ENCODE data around the gene GRK5.
A peak's percentile ranks its signal among the peaks of the same experiment; 100 is the strongest.

GRK5 gene

GRCh38 chr10:119451300-119451896 lies 244.0 kb downstream of the GRK5 start:
- H3K36me3 ChIP-seq: peaks cover 58 to 81% (median 79%) of the 10 kb centered on the region in 3 donors
- H3K4me1 ChIP-seq: peaks cover 0 to 27% (median 17%) of the 10 kb centered on the region in 4 donors
- TF ChIP-seq CTCF (IDR thresholded peaks at IDR 0.05): no peak
- H3K9me3 ChIP-seq: no peaks in the 10 kb centered on the region
- peak overlapping the region; percentile 85 to 87 for H3K27ac ChIP-seq
- no peak for DNase-seq
- intact Hi-C loops (cut with DNase I; ENCODE audit: low total_unique reads): no loop called here
- H3K27me3 ChIP-seq: no peaks in the 10 kb centered on the region
- no peak overlapping the region for H3K4me3 ChIP-seq

GRCh38 chr10:119452396-119452795 lies 245.0 kb downstream of the GRK5 start:
- H3K9me3 ChIP-seq: no peaks in the 10 kb centered on the region

GRCh38 chr10:119453313-119453712 lies 245.9 kb downstream of the GRK5 start:
- H3K36me3 ChIP-seq: peaks cover 47 to 78% (median 66%) of the 10 kb centered on the region in 3 donors

More at GRCh38 chr10:119452396-119452795, 245.0 kb downstream of the GRK5 start:
- peaks cover 0 to 27% (median 17%) of the 10 kb centered on the region in 4 donors for H3K4me1 ChIP-seq
- peaks cover 53 to 78% (median 73%) of the 10 kb centered on the region in 3 donors for H3K36me3 ChIP-seq
- H3K27me3 ChIP-seq: no peaks in the 10 kb centered on the region
- DNase-seq: peak in 1 of 2 donors; percentile 21
- intact Hi-C loops (cut with DNase I; ENCODE audit: low total_unique reads): no loop called here
- peak overlapping the region in 1 of 2 donors; percentile 87 for H3K27ac ChIP-seq
- no peak overlapping the region for H3K4me3 ChIP-seq
- no peak for TF ChIP-seq CTCF (IDR thresholded peaks at IDR 0.05)

GRCh38 chr10:119454316-119454715 lies 246.9 kb downstream of the GRK5 start:
- peak in 1 of 2 donors; percentile 17 for DNase-seq
- Histone ChIP-seq H3K36me3 (peaks cover 45 to 73% (median 64%) of the 10 kb centered on the region in 3 donors), H3K4me3 (no peak overlapping the region), H3K9me3 (no peaks in the 10 kb centered on the region), H3K27ac (no peak overlapping the region), H3K4me1 (peaks cover 0 to 21% (median 15%) of the 10 kb centered on the region in 4 donors), H3K27me3 (no peaks in the 10 kb centered on the region)
- intact Hi-C loops (cut with DNase I; ENCODE audit: low total_unique reads): no loop called here
- no peak for TF ChIP-seq CTCF (IDR thresholded peaks at IDR 0.05)

More at GRCh38 chr10:119453313-119453712, 245.9 kb downstream of the GRK5 start:
- Histone ChIP-seq H3K4me1 (peaks cover 0 to 27% (median 17%) of the 10 kb centered on the region in 4 donors), H3K4me3 (no peak overlapping the region), H3K27ac (peak overlapping the region in 1 of 2 donors; percentile 87), H3K27me3 (no peaks in the 10 kb centered on the region), H3K9me3 (no peaks in the 10 kb centered on the region)
- TF ChIP-seq CTCF (IDR thresholded peaks at IDR 0.05): no peak
- intact Hi-C loops (cut with DNase I; ENCODE audit: low total_unique reads): no loop called here
- DNase-seq: peak in 1 of 2 donors; percentile 20

GRCh38 chr10:119454990-119455389 lies 247.6 kb downstream of the GRK5 start:
- TF ChIP-seq CTCF (IDR thresholded peaks at IDR 0.05): no peak
- peak; percentile 24 to 62 for DNase-seq
- Histone ChIP-seq H3K9me3 (no peaks in the 10 kb centered on the region), H3K4me3 (no peak overlapping the region), H3K27me3 (no peaks in the 10 kb centered on the region), H3K27ac (no peak overlapping the region), H3K36me3 (peaks cover 45 to 73% (median 64%) of the 10 kb centered on the region in 3 donors), H3K4me1 (peaks cover 0 to 15% (median 9%) of the 10 kb centered on the region in 4 donors)
- intact Hi-C loops (cut with DNase I; ENCODE audit: low total_unique reads): no loop called here

Measured in tibial artery (tissue), 4 donors.